GM19193 (cell line): ENCODE data around the gene SLC12A6.

Experiments used
- POLR2A ChIP-seq: IDR thresholded peaks from 4 replicates; pipeline ENCODE4 v1.6.1; 2011; ENCODE audit not compliant: insufficient read depth, insufficient read length; ENCODE audit errors: extremely low read depth

Gene SLC12A6

GRCh38 chr15:34243226-34243625, 94.4 kb downstream of the SLC12A6 start:
- TF ChIP-seq POLR2A: no peak

DNA sequence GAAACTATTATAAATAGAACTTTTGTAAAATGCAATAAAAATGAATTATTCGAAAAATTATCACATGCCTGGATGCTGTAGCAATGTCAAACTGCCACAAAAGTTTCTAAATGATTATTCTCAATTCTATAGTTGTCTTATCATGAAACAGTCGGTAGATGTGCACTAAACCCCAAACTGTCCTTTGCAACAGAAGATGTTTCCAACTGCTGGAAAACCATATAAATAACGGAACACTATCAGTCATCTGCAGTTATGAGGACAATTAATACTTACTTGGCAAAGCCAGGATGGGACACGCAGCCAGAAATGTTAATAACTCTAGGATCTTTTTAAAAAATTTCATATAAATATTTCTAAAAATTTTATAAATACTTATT, 95.3 kb downstream of the SLC12A6 start:
- no peak for TF ChIP-seq POLR2A

DNA sequence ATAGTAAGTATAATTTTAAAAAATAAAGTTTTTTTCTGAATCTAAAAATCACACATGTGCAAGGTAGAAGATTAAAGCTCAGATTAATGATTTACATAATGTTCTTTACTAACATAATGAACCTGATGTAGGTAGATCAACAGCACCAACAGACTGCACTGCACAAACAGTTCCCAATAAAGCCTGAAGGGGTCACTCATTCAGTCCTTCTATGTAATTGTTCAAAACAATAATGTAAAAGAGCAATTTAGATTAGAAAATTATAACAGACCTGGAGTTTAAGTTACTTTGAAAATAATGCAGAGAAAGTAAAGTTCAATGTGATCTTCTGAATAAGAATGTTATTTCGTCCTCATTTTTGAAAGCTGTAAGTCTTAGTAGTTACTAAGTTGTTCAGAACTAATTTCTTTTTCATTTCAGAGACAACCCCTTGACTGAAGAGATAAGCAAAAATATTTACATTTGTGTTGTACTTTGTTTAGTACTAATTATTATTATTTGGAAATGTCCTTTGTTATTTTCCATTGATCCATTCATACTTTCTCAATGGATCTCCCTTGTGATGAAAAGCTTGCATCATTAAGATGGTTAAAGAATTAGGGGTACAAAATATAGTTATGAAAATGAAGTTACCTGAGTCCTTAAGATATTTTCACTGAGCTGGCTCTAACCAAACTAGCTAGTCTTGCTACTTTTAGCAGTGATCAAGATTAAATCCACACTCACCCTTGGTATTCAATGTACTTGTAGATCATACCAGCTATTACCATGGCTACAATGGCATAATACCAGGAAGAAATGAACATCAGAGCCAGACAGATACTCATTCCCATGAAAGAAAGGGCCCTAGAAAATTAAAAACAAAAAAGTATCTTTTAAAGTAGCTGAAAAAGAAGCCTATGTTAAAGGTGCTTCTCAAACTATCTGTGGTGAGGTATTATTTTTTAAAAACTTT, 95.9 kb downstream of the SLC12A6 start:
- TF ChIP-seq POLR2A: no peak

DNA sequence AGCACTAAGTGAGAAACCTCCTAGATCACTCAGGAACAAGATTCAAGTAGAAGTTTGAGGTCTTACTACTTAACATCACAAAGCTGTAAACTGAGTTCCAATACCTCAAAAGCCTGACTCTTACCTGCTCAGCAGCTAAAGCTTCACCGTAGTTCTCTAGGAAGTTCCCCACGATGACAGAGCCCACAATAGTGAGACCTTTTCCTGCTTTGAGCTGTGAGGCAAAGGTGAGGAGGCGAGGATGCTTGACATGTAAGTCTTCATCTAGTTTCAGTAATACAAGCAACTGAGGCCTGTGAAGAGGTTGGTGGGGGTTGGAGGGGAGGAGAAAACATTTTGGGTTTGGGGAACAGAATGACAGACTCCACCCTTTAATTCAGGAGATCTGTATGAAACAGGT, 97.0 kb downstream of the SLC12A6 start:
- TF ChIP-seq POLR2A: no peak

DNA sequence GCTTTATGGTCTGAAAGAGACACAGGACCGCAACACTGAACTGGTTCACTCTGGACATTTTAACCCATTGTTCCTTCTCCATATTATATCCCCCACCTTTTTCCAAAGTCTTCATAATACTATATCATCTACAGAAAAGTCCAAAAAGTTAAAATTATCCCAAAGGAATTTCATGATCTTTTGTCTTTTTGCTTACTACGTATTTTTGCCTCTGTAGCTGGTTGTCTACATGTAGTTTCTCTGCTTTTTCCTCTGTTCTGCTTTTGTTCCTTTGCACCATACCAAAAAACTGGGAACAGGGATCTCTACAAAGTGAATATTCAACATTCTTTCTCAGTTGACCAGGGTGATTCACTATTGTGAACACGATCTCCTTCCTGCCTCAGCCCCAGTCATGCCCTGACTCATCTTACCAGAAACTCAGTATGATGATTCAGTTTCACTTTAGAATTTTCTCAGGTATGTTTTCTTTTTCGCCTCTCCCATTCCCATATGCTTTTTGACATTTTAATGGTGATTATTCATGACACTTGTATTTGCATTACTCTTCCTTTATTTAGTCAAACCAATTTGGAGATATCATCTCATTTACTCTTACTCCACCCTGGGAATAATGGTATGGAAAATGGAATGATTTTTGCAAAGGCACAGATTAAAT, 98.3 kb downstream of the SLC12A6 start:
- no peak for TF ChIP-seq POLR2A

DNA sequence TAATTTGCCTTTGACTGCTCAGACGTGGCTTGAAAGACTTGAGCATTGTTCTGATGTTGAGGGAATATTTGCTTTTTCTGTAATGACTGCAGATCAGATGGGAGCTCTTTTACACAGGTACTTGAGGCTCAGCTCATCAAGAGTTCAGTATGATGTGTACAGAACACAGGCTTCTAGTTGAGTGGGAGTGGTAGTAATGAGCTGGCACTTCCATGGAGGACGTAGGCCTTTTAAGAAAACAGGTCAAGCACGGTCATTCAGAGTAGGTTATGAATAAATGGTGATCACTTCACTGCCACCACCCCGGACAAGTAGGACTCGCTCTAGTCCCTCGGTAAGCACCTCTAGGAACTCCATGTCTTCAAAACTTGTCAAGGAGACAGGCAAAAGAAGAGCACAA, 104.0 kb downstream of the SLC12A6 start:
- TF ChIP-seq POLR2A: no peak

- no peak for TF ChIP-seq POLR2A
Observed at GRCh38 chr15:34223904-34224596, 113.5 kb downstream of the SLC12A6 start.

DNA sequence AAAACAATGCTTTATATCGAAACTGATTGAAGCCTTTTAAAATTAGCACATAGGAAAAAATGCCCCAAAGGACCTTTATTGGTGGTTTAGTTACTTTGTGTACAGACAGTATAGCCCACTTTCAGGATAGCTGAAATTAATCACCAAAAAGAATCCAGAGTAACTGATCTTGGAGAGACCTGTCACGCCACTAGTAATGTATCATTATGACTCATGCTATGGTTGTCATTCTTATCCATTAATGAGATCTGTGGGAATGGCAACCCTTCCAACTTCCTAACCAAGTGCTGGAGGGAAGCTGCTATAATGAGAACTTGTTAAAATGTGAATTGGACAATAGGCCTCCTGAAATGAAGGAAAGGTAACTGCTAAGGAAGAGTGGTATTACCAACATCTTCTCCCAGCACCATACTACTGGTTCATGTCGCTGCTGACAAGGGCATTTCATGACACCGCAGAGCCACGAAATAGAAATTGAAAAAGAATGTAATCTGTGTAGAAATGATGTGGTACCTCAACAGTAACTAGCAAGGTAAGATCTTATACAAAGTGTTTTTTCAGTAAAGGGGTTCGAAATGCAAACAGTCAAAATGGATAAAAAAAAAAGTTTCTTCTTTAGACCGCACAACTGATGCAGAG, 119.9 kb downstream of the SLC12A6 start:
- TF ChIP-seq POLR2A: no peak

DNA sequence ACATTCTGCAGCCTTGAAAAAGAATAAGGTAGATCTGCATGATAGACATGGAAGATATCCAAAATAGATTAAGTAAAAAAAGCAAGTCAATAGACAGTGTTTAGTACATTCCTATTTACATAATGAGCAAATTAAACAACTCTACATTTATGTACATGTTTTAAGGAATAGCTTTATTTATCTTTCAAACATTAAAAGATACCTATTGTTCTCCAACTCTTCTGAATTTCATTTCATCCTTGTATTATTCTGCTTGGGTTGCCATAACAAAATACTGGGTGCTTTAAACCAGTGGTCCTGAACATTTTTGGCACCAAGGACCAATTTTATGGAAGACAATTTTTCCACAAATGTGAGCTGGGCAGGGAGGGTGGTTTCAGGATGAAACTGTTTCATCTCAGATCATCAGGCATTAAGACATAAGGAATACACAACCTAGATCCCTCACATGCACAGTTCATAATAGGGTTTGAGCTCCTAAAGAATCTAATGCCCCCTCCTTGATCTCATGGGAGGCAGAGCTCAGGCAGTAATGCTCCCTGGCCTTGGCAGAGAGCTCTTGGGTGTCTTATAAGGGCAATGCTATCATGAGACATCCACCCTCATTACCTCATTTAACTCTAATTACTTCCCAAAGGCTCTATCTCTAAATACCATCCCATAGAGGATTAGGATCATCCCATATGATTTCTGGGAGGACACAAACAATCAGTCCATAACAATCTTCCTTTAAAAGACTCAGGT, 120.9 kb downstream of the SLC12A6 start:
- TF ChIP-seq POLR2A: no peak

- no peak for TF ChIP-seq POLR2A
Observed at GRCh38 chr15:34214135-34214534, 123.4 kb downstream of the SLC12A6 start.

GRCh38 chr15:34213690-34214089, 123.9 kb downstream of the SLC12A6 start:
- no peak for TF ChIP-seq POLR2A

DNA sequence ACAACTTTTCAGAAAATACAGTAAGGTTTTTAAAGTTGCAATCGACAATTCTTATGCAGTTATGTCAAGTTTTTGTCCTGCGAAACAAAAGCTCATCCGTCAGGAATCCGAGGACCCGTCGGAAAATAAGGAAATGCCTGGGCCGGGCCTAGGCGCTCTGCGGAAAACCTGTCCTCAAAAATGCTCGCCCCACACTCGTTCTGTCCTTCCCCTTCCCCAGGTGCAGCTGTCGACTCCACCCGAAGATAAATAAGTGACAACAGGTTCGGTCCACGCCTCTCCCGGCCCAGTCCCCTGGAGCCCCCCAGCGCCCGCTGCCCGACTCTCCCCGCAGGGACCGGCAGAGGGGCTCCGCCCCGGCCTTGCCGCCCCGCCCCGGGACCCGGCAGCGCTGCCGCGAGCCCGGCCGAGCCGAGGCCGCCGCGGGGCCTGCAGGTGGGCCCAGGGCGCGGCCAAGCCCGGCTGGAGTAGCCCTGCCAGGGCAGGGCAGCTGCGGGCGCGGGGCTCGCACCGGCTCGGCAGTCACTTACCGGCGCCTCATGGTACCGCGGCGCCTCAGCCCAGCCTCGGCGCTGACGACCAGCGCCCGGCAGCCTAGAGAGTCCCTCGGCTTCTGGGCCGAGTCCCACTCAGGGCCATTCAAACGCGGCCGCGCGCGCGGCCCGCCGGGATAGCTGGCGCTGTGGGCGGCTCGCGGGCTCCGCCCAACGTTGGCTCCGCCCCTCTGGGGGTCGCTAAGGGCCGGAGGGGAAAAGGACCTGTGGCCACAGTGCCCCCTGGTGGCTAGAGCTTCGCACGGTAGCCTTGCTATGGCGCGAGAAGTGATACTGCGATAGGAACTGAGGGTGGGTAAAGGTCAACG, 127.9 kb downstream of the SLC12A6 start, which contains the start of gene KATNBL1:
Gene KATNBL1 (minus strand): TSS at position 676 of the 862 bp plus-strand sequence. CDS start 46,420 bp downstream, outside the sequence.
- peak; percentile 94 for TF ChIP-seq POLR2A

- no peak for TF ChIP-seq POLR2A
Observed at GRCh38 chr15:34206011-34206410, 131.6 kb downstream of the SLC12A6 start.
